ENCODE measurements around the gene GORAB. TPM values are rescaled to one million over a fixed set of nuclear protein-coding genes. Genes with fewer than 3 reads are reported as not detected.

GORAB gene
- total and polyA plus RNA-seq, 9 of the 15 experiments (the other 6 are each of a cell fraction or from before 2014, with no cell fraction given) = 4.4 to 12.9 (median 8.9) TPM

DNA sequence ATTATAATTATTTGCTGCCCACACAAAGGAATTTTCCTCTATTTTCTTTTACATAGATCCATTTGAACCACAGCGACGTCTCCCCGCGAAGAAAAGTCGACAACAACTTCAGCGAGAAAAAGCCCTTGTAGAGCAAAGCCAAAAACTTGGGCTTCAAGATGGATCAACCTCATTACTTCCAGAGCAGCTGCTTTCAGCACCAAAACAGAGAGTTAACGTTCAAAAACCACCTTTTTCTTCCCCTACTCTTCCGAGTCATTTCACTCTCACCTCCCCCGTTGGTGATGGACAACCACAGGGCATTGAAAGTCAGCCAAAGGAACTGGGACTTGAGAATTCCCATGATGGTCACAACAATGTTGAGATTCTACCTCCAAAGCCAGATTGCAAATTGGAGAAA, 7.2 kb downstream of the GORAB start (continued):
- TF ChIP-seq, protein P1, sequence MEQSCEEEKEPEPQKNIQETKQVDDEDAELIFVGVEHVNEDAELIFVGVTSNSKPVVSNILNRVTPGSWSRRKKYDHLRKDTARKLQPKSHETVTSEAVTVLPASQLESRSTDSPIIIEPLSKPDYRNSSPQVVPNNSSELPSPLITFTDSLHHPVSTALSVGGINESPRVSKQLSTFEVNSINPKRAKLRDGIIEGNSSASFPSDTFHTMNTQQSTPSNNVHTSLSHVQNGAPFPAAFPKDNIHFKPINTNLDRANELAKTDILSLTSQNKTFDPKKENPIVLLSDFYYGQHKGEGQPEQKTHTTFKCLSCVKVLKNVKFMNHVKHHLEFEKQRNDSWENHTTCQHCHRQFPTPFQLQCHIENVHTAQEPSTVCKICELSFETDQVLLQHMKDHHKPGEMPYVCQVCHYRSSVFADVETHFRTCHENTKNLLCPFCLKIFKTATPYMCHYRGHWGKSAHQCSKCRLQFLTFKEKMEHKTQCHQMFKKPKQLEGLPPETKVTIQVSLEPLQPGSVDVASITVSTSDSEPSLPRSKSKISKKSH (CRISPR knock-in tag; IDR thresholded peaks at IDR 0.05) = no peak
- no peak for TF ChIP-seq KDM5B (IDR thresholded peaks at IDR 0.05; ENCODE audit: insufficient replicate concordance, low read depth, low read length)
- TF ChIP-seq, protein P2, sequence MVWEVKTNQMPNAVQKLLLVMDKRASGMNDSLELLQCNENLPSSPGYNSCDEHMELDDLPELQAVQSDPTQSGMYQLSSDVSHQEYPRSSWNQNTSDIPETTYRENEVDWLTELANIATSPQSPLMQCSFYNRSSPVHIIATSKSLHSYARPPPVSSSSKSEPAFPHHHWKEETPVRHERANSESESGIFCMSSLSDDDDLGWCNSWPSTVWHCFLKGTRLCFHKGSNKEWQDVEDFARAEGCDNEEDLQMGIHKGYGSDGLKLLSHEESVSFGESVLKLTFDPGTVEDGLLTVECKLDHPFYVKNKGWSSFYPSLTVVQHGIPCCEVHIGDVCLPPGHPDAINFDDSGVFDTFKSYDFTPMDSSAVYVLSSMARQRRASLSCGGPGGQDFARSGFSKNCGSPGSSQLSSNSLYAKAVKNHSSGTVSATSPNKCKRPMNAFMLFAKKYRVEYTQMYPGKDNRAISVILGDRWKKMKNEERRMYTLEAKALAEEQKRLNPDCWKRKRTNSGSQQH (CRISPR knock-in tag; IDR thresholded peaks at IDR 0.05) = no peak
- TF ChIP-seq GATA2 (CRISPR knock-in tag; IDR thresholded peaks at IDR 0.05) = no peak
- no peak for TF ChIP-seq CREBBP (IDR thresholded peaks at IDR 0.05; ENCODE audit: low read depth, low read length)
- no peak for TF ChIP-seq ZNF436 (CRISPR knock-in tag; IDR thresholded peaks at IDR 0.05)
- TF ChIP-seq, protein P3, sequence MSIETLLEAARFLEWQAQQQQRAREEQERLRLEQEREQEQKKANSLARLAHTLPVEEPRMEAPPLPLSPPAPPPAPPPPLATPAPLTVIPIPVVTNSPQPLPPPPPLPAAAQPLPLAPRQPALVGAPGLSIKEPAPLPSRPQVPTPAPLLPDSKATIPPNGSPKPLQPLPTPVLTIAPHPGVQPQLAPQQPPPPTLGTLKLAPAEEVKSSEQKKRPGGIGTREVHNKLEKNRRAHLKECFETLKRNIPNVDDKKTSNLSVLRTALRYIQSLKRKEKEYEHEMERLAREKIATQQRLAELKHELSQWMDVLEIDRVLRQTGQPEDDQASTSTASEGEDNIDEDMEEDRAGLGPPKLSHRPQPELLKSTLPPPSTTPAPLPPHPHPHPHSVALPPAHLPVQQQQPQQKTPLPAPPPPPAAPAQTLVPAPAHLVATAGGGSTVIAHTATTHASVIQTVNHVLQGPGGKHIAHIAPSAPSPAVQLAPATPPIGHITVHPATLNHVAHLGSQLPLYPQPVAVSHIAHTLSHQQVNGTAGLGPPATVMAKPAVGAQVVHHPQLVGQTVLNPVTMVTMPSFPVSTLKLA (conservative IDR thresholded peaks at IDR 0.05) = no peak
- TF ChIP-seq ZNF263 (CRISPR knock-in tag; IDR thresholded peaks at IDR 0.05; ENCODE audit: borderline replicate concordance) = no peak
- no peak for TF ChIP-seq CREM (IDR thresholded peaks at IDR 0.05; ENCODE audit: low read depth)

All from K562 (cell line).